ENCODE measurements around the gene MAT1A.

- TF ChIP-seq CTCF (IDR thresholded peaks at IDR 0.05) (no peak), EP300 (IDR thresholded peaks at IDR 0.05) (no peak), POLR2AphosphoS5 (IDR thresholded peaks at IDR 0.05) (no peak)
Measured at GRCh38 chr10:80296942-80297341, 7.5 kb upstream of the MAT1A start.

Data from stomach (tissue), 4 donors.